IMR-90 (cell line): ENCODE data around the gene ACSL4.

Experiments
- CEBPB ChIP-seq: IDR thresholded peaks from 2 replicates; pipeline ENCODE4 v1.6.1; 2012; ENCODE audit warnings: low read depth, low read length, improper control_type of control experiment
- CHD1 ChIP-seq: IDR thresholded peaks from 2 replicates; pipeline ENCODE4 v1.6.1; 2012; ENCODE audit warnings: low read depth, low read length, improper control_type of control experiment
- RCOR1 ChIP-seq: IDR thresholded peaks from 2 replicates; pipeline ENCODE4 v1.6.1; 2012; ENCODE audit warnings: mild to moderate bottlenecking, low read length, improper control_type of control experiment; ENCODE audit not compliant: insufficient replicate concordance
- TF ChIP-seq, protein P1 (sequence below): conservative IDR thresholded peaks from 2 replicates; pipeline ENCODE4 v1.5.1; 2012; ENCODE audit warnings: mild to moderate bottlenecking, low read depth, low read length, improper control_type of control experiment

DNA sequence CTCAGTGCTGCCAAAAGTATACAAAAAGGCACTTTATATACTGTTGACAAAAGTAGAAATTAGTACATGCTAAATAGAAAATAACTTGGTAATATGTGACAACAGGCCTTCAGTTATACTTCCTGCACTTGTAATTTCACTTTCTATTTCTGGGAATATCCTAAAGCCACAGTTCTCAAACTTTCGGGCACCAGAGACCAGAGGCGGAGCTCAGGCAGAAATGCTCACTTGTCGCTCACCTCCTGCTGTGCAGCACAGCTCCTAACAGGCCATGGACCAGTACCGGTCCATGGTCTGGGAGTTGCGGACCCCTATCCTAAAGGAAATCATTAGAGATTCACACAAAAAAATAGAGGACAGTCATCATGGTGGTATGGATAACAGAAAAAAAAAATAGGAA is 25.7 kb downstream of the ACSL4 start:
- TF ChIP-seq, protein P1, sequence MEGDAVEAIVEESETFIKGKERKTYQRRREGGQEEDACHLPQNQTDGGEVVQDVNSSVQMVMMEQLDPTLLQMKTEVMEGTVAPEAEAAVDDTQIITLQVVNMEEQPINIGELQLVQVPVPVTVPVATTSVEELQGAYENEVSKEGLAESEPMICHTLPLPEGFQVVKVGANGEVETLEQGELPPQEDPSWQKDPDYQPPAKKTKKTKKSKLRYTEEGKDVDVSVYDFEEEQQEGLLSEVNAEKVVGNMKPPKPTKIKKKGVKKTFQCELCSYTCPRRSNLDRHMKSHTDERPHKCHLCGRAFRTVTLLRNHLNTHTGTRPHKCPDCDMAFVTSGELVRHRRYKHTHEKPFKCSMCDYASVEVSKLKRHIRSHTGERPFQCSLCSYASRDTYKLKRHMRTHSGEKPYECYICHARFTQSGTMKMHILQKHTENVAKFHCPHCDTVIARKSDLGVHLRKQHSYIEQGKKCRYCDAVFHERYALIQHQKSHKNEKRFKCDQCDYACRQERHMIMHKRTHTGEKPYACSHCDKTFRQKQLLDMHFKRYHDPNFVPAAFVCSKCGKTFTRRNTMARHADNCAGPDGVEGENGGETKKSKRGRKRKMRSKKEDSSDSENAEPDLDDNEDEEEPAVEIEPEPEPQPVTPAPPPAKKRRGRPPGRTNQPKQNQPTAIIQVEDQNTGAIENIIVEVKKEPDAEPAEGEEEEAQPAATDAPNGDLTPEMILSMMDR: no peak
- TF ChIP-seq RCOR1 (no peak), CEBPB (no peak), CHD1 (no peak)
